GM21576 (cell line): ENCODE data around the gene TTLL8.
"Not testable (repeated sequence)": the region's sequence is repeated elsewhere in the genome, so short reads cannot be mapped to it uniquely, and the experiment has no call there.

ENCODE experiments used
- ATAC-seq: cut with Tn5 transposase; IDR thresholded peaks from one replicate; pipeline ENCODE4 v1.9.1; 2021; ENCODE audit warnings: mild to moderate bottlenecking, moderate library complexity; ENCODE audit not compliant: unreplicated experiment

TTLL8 gene

GRCh38 chr22:50058061-50058905 lies at the start of gene TTLL8:
Gene TTLL8 (minus strand): TSS chr22:50058298.
- ATAC-seq, result no peak

GRCh38 chr22:50107529-50107928 lies 49.4 kb upstream of the TTLL8 start:
- no peak for ATAC-seq

- ATAC-seq, result no peak
Measured at GRCh38 chr22:50105208-50106100, 47.4 kb upstream of the TTLL8 start.

- no peak for ATAC-seq
Measured at GRCh38 chr22:50104141-50104544, 46.0 kb upstream of the TTLL8 start.

GRCh38 chr22:50102946-50103345 lies 44.8 kb upstream of the TTLL8 start:
- no peak for ATAC-seq

- no peak for ATAC-seq
Measured at GRCh38 chr22:50101870-50102565, 43.9 kb upstream of the TTLL8 start.

GRCh38 chr22:50098052-50098451 lies 40.0 kb upstream of the TTLL8 start:
- no peak for ATAC-seq

- ATAC-seq, result no peak
Measured at GRCh38 chr22:50092342-50092741, 34.2 kb upstream of the TTLL8 start.

GRCh38 chr22:50091092-50091768 lies 33.1 kb upstream of the TTLL8 start:
- no peak for ATAC-seq

GRCh38 chr22:50090412-50090714 lies 32.3 kb upstream of the TTLL8 start:
- ATAC-seq, result no peak

GRCh38 chr22:50089682-50090411 lies 31.7 kb upstream of the TTLL8 start, which contains the start of gene MOV10L1:
Gene MOV10L1 (plus strand): TSS chr22:50090006. CDS start chr22:50090089, 83 bp downstream.
- ATAC-seq, result no peak

- ATAC-seq, result no peak
Measured at GRCh38 chr22:50089231-50089630, 31.1 kb upstream of the TTLL8 start.

GRCh38 chr22:50088096-50088495 lies 30.0 kb upstream of the TTLL8 start:
- no peak for ATAC-seq

GRCh38 chr22:50087646-50088045 lies 29.5 kb upstream of the TTLL8 start:
- ATAC-seq, result no peak

- not testable (repeated sequence) for ATAC-seq
Measured at GRCh38 chr22:50086975-50087374, 28.9 kb upstream of the TTLL8 start.

- ATAC-seq, result no peak
Measured at GRCh38 chr22:50086526-50086925, 28.4 kb upstream of the TTLL8 start.

GRCh38 chr22:50085211-50085972 lies 27.3 kb upstream of the TTLL8 start, which contains the start of gene MLC1:
Gene MLC1 (minus strand): TSS chr22:50085426. CDS start chr22:50084902, 524 bp downstream.
- no peak for ATAC-seq

GRCh38 chr22:50084614-50085021 lies 26.5 kb upstream of the TTLL8 start:
- ATAC-seq, result no peak

GRCh38 chr22:50084080-50084477 lies 26.0 kb upstream of the TTLL8 start:
- ATAC-seq, result no peak
